Nephron (organoid): ENCODE data around the gene DDN.

Experiments
- H3K27ac Mint-ChIP-seq, 3 experiments: 2 replicates each; pipeline ENCODE4 v1.8.0; 2020; ENCODE audit warnings: mixed read lengths in 3 of 3, mild to moderate bottlenecking in 2 of 3, moderate library complexity in 1 of 3
- H3K27me3 Mint-ChIP-seq: 2 replicates; pipeline ENCODE4 v1.8.0; 2021; ENCODE audit warnings: low read depth, mild to moderate bottlenecking, moderate library complexity, mixed read lengths
- H3K36me3 Mint-ChIP-seq: 2 replicates; pipeline ENCODE4 v1.8.0; 2020; ENCODE audit warnings: low read depth, mixed read lengths
- H3K4me1 Mint-ChIP-seq: 2 replicates; pipeline ENCODE4 v1.8.0; 2020; ENCODE audit warnings: mixed read lengths
- H3K4me3 Mint-ChIP-seq, 3 experiments: 2 replicates each; pipeline ENCODE4 v1.8.0; 2020; ENCODE audit warnings: mild to moderate bottlenecking in 3 of 3, mixed read lengths in 3 of 3, moderate library complexity in 2 of 3
- H3K9me3 Mint-ChIP-seq: 2 replicates; pipeline ENCODE4 v1.8.0; 2020; ENCODE audit warnings: mixed read lengths
- TF ChIP-seq, protein P1 (sequence below), 3 experiments: fragments of 200-600 bp; sonication (generic); IDR thresholded peaks; one replicate each; pipeline ENCODE4 v1.5.0; 2021; ENCODE audit warnings: antibody characterized with exemption in 3 of 3; ENCODE audit not compliant: unreplicated experiment in 3 of 3

Gene DDN

DNA sequence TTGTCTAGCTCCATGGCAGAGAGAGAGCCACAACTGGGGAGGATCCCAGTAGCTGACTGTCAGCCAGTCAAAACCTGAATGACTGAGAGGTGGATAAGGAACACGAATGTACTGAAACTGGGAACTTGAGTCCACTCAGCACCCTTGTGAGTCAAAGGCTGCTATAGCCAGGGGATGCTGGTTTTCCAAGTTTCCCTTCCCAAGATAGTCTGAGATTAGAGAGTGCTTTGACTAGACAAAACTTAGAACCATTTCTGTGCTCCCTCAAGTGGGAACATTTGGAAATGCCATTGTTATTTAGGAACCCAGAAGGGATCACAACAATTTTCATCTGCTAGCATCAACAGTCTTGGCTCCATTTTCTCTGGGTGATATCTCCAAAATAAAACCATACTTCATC is 15.4 kb upstream of the DDN start:
- Mint-ChIP-seq H3K4me3 (peak overlapping the region in 2 of 3 experiments; percentile 33 to 72), H3K9me3 (no peaks in the 10 kb centered on the region), H3K27ac (peak overlapping the region; percentile 25 to 59 (median 55)), H3K36me3 (peaks cover 15% of the 10 kb centered on the region), H3K4me1 (peaks cover 38% of the 10 kb centered on the region), H3K27me3 (no peaks in the 10 kb centered on the region)
- TF ChIP-seq, protein P1, sequence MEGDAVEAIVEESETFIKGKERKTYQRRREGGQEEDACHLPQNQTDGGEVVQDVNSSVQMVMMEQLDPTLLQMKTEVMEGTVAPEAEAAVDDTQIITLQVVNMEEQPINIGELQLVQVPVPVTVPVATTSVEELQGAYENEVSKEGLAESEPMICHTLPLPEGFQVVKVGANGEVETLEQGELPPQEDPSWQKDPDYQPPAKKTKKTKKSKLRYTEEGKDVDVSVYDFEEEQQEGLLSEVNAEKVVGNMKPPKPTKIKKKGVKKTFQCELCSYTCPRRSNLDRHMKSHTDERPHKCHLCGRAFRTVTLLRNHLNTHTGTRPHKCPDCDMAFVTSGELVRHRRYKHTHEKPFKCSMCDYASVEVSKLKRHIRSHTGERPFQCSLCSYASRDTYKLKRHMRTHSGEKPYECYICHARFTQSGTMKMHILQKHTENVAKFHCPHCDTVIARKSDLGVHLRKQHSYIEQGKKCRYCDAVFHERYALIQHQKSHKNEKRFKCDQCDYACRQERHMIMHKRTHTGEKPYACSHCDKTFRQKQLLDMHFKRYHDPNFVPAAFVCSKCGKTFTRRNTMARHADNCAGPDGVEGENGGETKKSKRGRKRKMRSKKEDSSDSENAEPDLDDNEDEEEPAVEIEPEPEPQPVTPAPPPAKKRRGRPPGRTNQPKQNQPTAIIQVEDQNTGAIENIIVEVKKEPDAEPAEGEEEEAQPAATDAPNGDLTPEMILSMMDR (IDR thresholded peaks at IDR 0.05; ENCODE audit: unreplicated experiment in 3 of 3), result peak; percentile 27 to 36 (median 31)

DNA sequence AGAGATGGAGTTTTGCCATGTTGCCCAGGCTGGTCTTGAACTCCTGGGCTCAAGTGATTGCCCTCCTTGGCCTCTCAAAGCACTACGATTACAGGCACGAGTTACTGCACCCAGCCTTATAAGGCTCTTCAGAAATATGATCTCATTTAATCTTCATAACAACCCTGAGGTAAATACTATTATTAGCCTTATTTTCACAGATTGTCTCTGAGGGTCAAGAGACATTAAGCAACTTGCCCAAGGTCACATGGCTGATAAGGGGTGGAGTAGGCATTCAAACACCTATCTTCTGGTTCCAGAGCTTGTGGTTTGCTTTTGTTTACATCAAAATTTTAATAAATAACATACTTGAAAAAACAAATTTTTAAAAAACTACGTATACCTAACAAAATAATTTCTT is 14.3 kb upstream of the DDN start:
- Mint-ChIP-seq H3K4me3 (no peak overlapping the region), H3K4me1 (peaks cover 30% of the 10 kb centered on the region), H3K27ac (no peak overlapping the region), H3K36me3 (peaks cover 21% of the 10 kb centered on the region), H3K27me3 (no peaks in the 10 kb centered on the region), H3K9me3 (no peaks in the 10 kb centered on the region)
- TF ChIP-seq, protein P1 (IDR thresholded peaks at IDR 0.05; ENCODE audit: unreplicated experiment in 3 of 3), result no peak

DNA sequence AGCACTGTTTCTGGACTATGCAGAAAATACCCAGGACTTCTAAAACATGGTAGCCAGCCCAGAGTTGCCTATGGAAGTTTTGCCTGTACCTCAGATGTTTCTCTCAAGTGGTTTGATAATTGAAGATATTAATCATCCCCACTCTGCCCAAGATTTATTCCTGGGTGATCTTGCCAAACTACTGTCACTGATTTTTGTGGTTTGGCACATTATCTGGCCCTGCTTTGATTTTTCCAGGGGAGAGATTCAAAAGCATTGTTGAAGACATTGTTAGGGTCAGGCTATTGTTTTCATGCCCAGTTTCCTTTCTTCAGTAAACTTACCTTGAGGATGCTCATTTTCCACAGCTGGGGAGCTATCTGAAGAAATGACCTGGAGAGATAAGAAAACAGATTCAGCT is 13.6 kb upstream of the DDN start:
- Mint-ChIP-seq H3K27me3 (no peaks in the 10 kb centered on the region), H3K4me3 (no peak overlapping the region), H3K36me3 (peaks cover 26% of the 10 kb centered on the region), H3K4me1 (peaks cover 27% of the 10 kb centered on the region), H3K9me3 (no peaks in the 10 kb centered on the region), H3K27ac (no peak overlapping the region)
- TF ChIP-seq, protein P1 (IDR thresholded peaks at IDR 0.05; ENCODE audit: unreplicated experiment in 3 of 3), result no peak

DNA sequence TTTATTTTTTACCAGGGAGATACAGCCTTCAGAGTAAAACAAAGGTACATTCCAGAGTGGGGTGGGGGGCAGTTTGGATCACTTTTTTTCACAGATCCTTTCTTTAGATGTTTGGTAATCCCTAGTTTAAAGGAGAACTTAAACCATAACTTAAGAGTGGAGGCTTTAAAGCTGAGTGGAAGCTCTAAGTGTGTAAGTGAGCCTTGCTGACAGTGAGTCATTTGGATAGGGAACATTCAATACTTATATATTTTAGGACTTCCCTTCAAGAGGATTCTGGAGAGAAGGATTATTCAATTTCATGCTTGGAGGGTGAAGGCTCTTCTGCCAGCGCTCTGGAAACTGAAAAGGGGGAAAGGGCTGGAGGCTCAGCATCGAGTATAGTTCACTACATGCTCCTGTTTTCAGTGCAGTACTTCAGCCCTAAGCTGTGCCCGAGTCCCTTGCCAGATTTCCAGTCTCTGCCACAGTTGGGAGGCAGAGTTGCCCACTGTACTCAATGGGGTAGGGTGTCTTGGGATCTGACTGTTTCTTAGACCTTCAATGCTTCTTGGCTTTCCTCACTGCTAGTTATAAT is 11.0 kb upstream of the DDN start:
- TF ChIP-seq, protein P1 (IDR thresholded peaks at IDR 0.05; ENCODE audit: unreplicated experiment in 3 of 3), result no peak
- Mint-ChIP-seq H3K27me3 (no peaks in the 10 kb centered on the region), H3K36me3 (peaks cover 29% of the 10 kb centered on the region), H3K4me1 (peaks cover 8% of the 10 kb centered on the region), H3K9me3 (no peaks in the 10 kb centered on the region), H3K4me3 (no peak overlapping the region), H3K27ac (no peak overlapping the region)

DNA sequence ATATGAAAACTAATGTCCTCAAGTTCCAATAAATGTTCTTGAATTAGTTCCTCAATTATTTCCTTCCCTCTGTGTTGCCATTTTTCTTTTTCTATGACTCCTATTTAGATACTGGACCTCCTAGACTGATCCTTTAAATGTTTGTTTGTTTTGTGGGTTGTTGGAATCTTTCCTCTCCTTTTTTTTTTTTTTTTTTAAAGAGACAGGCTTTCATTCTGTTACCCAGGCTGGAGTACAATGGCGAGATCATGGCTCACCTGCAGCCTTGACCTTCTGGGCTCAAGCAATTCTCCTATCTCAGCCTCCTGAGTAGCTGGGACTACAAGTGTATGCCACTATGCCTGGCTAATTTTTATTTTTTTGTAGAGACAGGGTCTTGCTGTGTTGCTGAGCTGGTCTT is 9.8 kb upstream of the DDN start:
- H3K4me3 Mint-ChIP-seq, result no peak overlapping the region
- no peaks in the 10 kb centered on the region for H3K27me3 Mint-ChIP-seq
- no peaks in the 10 kb centered on the region for H3K9me3 Mint-ChIP-seq
- H3K36me3 Mint-ChIP-seq, result peaks cover 39% of the 10 kb centered on the region
- TF ChIP-seq, protein P1 (IDR thresholded peaks at IDR 0.05; ENCODE audit: unreplicated experiment in 3 of 3), result no peak
- H3K4me1 Mint-ChIP-seq, result no peaks in the 10 kb centered on the region
- H3K27ac Mint-ChIP-seq, result peak overlapping the region in 2 of 3 experiments; percentile 55 to 76

DNA sequence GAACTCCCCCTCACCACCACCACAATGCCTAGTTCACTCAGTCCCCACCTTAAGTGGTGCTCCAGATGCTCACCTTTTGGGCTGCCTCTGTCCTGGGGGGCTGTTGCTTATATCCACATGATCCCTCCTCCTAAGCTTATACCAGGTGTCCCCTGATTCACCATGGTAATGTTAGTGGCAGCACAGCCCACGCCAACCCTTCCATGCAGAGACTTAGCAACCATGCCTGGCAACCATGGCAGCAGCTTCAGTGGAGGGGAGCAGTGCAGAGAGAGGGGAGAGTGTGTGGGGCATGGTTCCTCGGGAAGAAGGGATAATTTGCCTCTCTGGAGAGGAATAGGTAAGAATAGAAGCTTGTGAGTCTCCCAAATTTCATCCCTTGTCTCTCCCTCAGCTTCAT is 1.2 kb upstream of the DDN start:
- peaks cover 57% of the 10 kb centered on the region for H3K27me3 Mint-ChIP-seq
- H3K36me3 Mint-ChIP-seq, result peaks cover 40% of the 10 kb centered on the region
- peaks cover 30% of the 10 kb centered on the region for H3K4me1 Mint-ChIP-seq
- TF ChIP-seq, protein P1 (IDR thresholded peaks at IDR 0.05; ENCODE audit: unreplicated experiment in 3 of 3), result no peak
- no peaks in the 10 kb centered on the region for H3K9me3 Mint-ChIP-seq
- H3K27ac Mint-ChIP-seq, result peak overlapping the region; percentile 55 to 97 (median 74)
- H3K4me3 Mint-ChIP-seq, result peak overlapping the region; percentile 81 to 84 (median 83)
